SH-SY5Y (cell line): Measurements from ENCODE around the gene COL18A1.

Experiments used
- GATA2 ChIP-seq: IDR thresholded peaks from 2 replicates; pipeline ENCODE4 v1.6.1; 2011; ENCODE audit warnings: mild to moderate bottlenecking, low read depth, low read length
- GATA3 ChIP-seq: IDR thresholded peaks from 2 replicates; pipeline ENCODE4 v1.6.1; 2011; ENCODE audit warnings: low read depth, mild to moderate bottlenecking, low read length, moderate library complexity

DNA sequence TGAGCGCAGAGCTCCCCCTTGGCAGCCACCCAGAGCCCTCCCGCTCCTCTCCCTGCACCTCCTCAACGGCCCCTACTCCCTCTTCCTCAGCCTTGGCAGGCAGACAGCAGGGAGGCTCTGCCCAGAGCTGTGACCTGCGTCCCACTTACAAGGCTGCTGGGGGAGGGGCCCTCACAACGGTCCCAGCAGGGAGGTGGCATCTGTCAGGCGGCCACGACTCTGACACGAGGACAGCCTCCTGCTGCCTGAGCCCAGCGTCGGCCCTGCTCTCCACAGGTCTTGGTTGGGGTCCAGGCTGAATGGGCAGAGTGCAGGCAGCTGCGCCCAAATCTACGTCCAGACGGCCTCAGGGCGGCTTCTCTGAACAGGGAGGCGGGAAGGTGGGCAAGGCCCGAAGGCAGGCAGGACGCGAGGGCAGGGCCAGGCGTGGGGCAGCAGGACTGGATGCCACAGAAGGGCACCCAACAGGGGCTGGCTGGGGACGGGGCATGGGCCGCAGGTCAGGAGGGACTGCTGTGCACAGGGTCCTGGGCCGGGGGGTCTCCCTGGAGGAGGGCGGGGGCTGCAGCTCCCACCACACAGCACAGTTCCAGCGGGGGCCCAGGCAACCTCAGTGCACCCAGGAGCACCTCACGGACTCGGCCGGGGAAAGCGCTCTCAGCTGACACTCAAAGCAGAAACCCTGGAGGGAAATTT is 129.8 kb downstream of the COL18A1 start:
- no peak for TF ChIP-seq GATA3
- no peak for TF ChIP-seq GATA2
